HFFc6 (cell line): ENCODE results near the gene CALCB. TPM values are rescaled to one million over a fixed set of nuclear protein-coding genes. Genes with fewer than 3 reads are reported as not detected.

Source experiments
- DNase-seq: peaks from one replicate; pipeline ENCODE4 v3.0.0-alpha.2; 2018
- H3K27ac Mint-ChIP-seq: 2 replicates; pipeline ENCODE4 v1.8.0; 2020; ENCODE audit warnings: mild to moderate bottlenecking, mixed read lengths
- H3K27me3 Mint-ChIP-seq: 2 replicates; pipeline ENCODE4 v1.8.0; 2021; ENCODE audit warnings: mild to moderate bottlenecking, moderate library complexity, mixed read lengths; ENCODE audit not compliant: insufficient read depth
- H3K36me3 Mint-ChIP-seq: 2 replicates; pipeline ENCODE4 v1.8.0; 2021; ENCODE audit warnings: low read depth, mixed read lengths
- H3K4me1 Mint-ChIP-seq: 2 replicates; pipeline ENCODE4 v1.8.0; 2020; ENCODE audit warnings: low read depth, mixed read lengths
- H3K4me3 Mint-ChIP-seq: 2 replicates; pipeline ENCODE4 v1.8.0; 2020; ENCODE audit warnings: mild to moderate bottlenecking, moderate library complexity, mixed read lengths
- H3K9me3 Mint-ChIP-seq: 2 replicates; pipeline ENCODE4 v1.8.0; 2020; ENCODE audit warnings: mild to moderate bottlenecking, mixed read lengths
- CTCF ChIP-seq: fragments of 200-600 bp; sonication (generic); IDR thresholded peaks from 2 replicates; pipeline ENCODE4 v1.5.0; 2021; ENCODE audit warnings: antibody characterized with exemption, mild to moderate bottlenecking
- total RNA-seq, 6 experiments: library from RNA; stranded (reverse); fragmentation: NEBNext Ultra II Directional; extraction: Animal tissue kit (Norgen Biotek cat#: 25700); gene quantifications; 2 replicates in 1 of 6; 3 replicates in 5 of 6; pipeline ENCODE4 v1.2.3, GENCODE V29; 2021

Gene CALCB
- total RNA-seq, 6 experiments from 2014 or later: not detected

GRCh38 chr11:15109602-15110001 is 36.2 kb downstream of the CALCB start:
- H3K36me3 Mint-ChIP-seq: no peaks in the 10 kb centered on the region
- TF ChIP-seq CTCF: no peak
- H3K9me3 Mint-ChIP-seq: no peaks in the 10 kb centered on the region
- DNase-seq: no peak
- H3K4me1 Mint-ChIP-seq: peaks cover 41% of the 10 kb centered on the region
- no peak overlapping the region for H3K27ac Mint-ChIP-seq
- H3K27me3 Mint-ChIP-seq: no peaks in the 10 kb centered on the region; the same call in 1 of the 2 replicates
- H3K4me3 Mint-ChIP-seq: no peak overlapping the region

- no peak overlapping the region for H3K27ac Mint-ChIP-seq
- peaks cover 30% of the 10 kb centered on the region for H3K4me1 Mint-ChIP-seq
- H3K9me3 Mint-ChIP-seq: no peaks in the 10 kb centered on the region
- no peak for DNase-seq
- no peaks in the 10 kb centered on the region for H3K36me3 Mint-ChIP-seq
- no peaks in the 10 kb centered on the region; the same call in none of the 2 replicates for H3K27me3 Mint-ChIP-seq
- no peak for TF ChIP-seq CTCF
- H3K4me3 Mint-ChIP-seq: no peak overlapping the region
These were observed 37.8 kb downstream of the CALCB start for GRCh38 chr11:15111215-15111614.

GRCh38 chr11:15112131-15112541 is 38.7 kb downstream of the CALCB start:
- H3K36me3 Mint-ChIP-seq: no peaks in the 10 kb centered on the region
- no peaks in the 10 kb centered on the region for H3K9me3 Mint-ChIP-seq
- no peak for TF ChIP-seq CTCF
- no peak overlapping the region for H3K27ac Mint-ChIP-seq
- H3K4me3 Mint-ChIP-seq: no peak overlapping the region
- peaks cover 21% of the 10 kb centered on the region for H3K4me1 Mint-ChIP-seq
- no peak for DNase-seq
- H3K27me3 Mint-ChIP-seq: peaks cover 2% of the 10 kb centered on the region

GRCh38 chr11:15113381-15113780 is 40.0 kb downstream of the CALCB start:
- Mint-ChIP-seq H3K4me3 (no peak overlapping the region; the same call in 1 of the 2 replicates), H3K9me3 (no peaks in the 10 kb centered on the region), H3K36me3 (no peaks in the 10 kb centered on the region), H3K27me3 (peaks cover 2% of the 10 kb centered on the region), H3K27ac (no peak overlapping the region), H3K4me1 (peaks cover 9% of the 10 kb centered on the region)
- TF ChIP-seq CTCF: no peak
- DNase-seq: no peak

GRCh38 chr11:15114501-15115475 is 41.4 kb downstream of the CALCB start, which contains the start of gene INSC:
Gene INSC, plus strand, starts transcription at chr11:15114923. Its CDS starts 34,252 bp downstream, at chr11:15149175.
- H3K9me3 Mint-ChIP-seq: no peaks in the 10 kb centered on the region
- TF ChIP-seq CTCF: no peak
- H3K4me3 Mint-ChIP-seq: peak within 1 kb of the TSS; percentile 35; the same call in 1 of the 2 replicates
- DNase-seq: no peak
- H3K27me3 Mint-ChIP-seq: peaks cover 2% of the 10 kb centered on the region
- H3K36me3 Mint-ChIP-seq: no peaks in the 10 kb centered on the region
- peaks cover 12% of the 10 kb centered on the region for H3K4me1 Mint-ChIP-seq
- no peak within 1 kb of the TSS for H3K27ac Mint-ChIP-seq
